GM23338 (cell line): Measurements from ENCODE around the gene KLHL13.

Experiments used
- CREB1 ChIP-seq: fragments of 250-450 bp; sonication (Bioruptor Pico); IDR thresholded peaks from 2 replicates; pipeline ENCODE4 v1.5.0; 2020; ENCODE audit warnings: low read depth, mild to moderate bottlenecking, moderate library complexity
- CTCF ChIP-seq, 2 experiments: fragments of 200-600 bp in 1 of 2; sonication (generic) in 1 of 2; conservative IDR thresholded peaks; 2 replicates each; pipeline versions ENCODE4 v1.5.1 to v1.6.1; 2016 to 2017; ENCODE audit warnings: antibody characterized with exemption in 2 of 2, low read depth in 2 of 2, mild to moderate bottlenecking in 2 of 2, moderate library complexity in 1 of 2
- ETS1 ChIP-seq: IDR thresholded peaks from 2 replicates; pipeline ENCODE4 v1.6.1; 2016; ENCODE audit warnings: antibody characterized with exemption
- EZH2 ChIP-seq: fragments of 200-600 bp; sonication (generic); IDR thresholded peaks from one replicate; pipeline ENCODE4 v1.8.0; 2017; ENCODE audit warnings: antibody characterized with exemption, mild to moderate bottlenecking, low read depth; ENCODE audit not compliant: unreplicated experiment
- JUNB ChIP-seq: IDR thresholded peaks from one replicate; pipeline ENCODE4 v1.6.1; 2016; ENCODE audit warnings: antibody characterized with exemption; ENCODE audit not compliant: unreplicated experiment
- POLR2AphosphoS5 ChIP-seq: IDR thresholded peaks from 2 replicates; pipeline ENCODE4 v1.6.1; 2016; ENCODE audit warnings: antibody characterized with exemption, low read depth
- REST ChIP-seq: IDR thresholded peaks from one replicate; pipeline ENCODE4 v1.6.1; 2018; ENCODE audit warnings: antibody characterized with exemption; ENCODE audit not compliant: unreplicated experiment
- ZNF114 ChIP-seq: fragments of 250-450 bp; sonication (Bioruptor Pico); IDR thresholded peaks from 2 replicates; pipeline ENCODE4 v1.5.0; 2020; ENCODE audit warnings: mild to moderate bottlenecking, moderate library complexity

GRCh38 chrX:118074196-118074595, 42.4 kb downstream of the KLHL13 start:
- TF ChIP-seq CTCF (conservative IDR thresholded peaks at IDR 0.05; ENCODE audit: low read depth in 2 of 2) (no peak), EZH2 (no peak), ZNF114 (CRISPR knock-in tag) (no peak), JUNB (no peak), REST (no peak), POLR2AphosphoS5 (no peak), CREB1 (CRISPR knock-in tag) (no peak), ETS1 (no peak)
